ENCODE results near the gene PPCS.
"Not testable (repeated sequence)": the region's sequence is repeated elsewhere in the genome, so short reads cannot be mapped to it uniquely, and the experiment has no call there.

- TF ChIP-seq, protein P1, sequence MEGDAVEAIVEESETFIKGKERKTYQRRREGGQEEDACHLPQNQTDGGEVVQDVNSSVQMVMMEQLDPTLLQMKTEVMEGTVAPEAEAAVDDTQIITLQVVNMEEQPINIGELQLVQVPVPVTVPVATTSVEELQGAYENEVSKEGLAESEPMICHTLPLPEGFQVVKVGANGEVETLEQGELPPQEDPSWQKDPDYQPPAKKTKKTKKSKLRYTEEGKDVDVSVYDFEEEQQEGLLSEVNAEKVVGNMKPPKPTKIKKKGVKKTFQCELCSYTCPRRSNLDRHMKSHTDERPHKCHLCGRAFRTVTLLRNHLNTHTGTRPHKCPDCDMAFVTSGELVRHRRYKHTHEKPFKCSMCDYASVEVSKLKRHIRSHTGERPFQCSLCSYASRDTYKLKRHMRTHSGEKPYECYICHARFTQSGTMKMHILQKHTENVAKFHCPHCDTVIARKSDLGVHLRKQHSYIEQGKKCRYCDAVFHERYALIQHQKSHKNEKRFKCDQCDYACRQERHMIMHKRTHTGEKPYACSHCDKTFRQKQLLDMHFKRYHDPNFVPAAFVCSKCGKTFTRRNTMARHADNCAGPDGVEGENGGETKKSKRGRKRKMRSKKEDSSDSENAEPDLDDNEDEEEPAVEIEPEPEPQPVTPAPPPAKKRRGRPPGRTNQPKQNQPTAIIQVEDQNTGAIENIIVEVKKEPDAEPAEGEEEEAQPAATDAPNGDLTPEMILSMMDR (IDR thresholded peaks at IDR 0.05; ENCODE audit: low read length), result not testable (repeated sequence)
- not testable (repeated sequence) for TF ChIP-seq EZH2 (optimal IDR thresholded peaks at IDR 0.05; ENCODE audit: low read depth, low read length)
Observed at GRCh38 chr1:42502031-42502430, 45.7 kb downstream of the PPCS start.
